ENCODE measurements around the gene FBXL15.

The FBXL15 gene

DNA sequence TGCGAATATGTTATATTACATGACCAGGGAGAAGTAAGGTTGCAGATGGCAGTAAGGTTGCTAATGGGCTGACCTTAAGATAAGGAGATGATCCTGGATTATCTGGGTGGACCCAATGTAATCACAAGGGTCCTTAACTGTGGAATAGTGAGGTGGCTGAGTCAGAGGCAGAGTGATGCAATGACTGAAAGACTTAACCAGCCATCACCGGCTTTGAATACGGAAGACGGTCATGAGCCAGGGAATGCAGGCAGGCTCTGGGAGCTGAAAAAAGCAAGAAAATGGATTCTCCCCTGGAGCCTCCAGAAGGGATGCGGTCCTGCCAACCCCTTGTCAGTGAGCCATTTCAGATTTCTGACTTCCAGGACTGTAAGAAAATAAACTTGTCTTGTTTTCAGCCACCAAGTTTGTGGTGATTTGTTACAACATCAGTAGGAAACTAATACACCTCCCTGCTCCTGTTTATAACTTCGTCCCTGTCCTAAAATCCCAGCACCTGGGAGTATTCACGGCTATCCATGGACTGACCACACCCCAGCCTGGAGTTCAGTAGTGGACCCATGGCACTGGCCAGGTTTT is 35.3 kb downstream of the FBXL15 start:
- no peak overlapping the region for H3K4me2 ChIP-seq
- TF ChIP-seq, protein P1, sequence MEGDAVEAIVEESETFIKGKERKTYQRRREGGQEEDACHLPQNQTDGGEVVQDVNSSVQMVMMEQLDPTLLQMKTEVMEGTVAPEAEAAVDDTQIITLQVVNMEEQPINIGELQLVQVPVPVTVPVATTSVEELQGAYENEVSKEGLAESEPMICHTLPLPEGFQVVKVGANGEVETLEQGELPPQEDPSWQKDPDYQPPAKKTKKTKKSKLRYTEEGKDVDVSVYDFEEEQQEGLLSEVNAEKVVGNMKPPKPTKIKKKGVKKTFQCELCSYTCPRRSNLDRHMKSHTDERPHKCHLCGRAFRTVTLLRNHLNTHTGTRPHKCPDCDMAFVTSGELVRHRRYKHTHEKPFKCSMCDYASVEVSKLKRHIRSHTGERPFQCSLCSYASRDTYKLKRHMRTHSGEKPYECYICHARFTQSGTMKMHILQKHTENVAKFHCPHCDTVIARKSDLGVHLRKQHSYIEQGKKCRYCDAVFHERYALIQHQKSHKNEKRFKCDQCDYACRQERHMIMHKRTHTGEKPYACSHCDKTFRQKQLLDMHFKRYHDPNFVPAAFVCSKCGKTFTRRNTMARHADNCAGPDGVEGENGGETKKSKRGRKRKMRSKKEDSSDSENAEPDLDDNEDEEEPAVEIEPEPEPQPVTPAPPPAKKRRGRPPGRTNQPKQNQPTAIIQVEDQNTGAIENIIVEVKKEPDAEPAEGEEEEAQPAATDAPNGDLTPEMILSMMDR (conservative IDR thresholded peaks at IDR 0.05; ENCODE audit: low read depth, low read length): no peak
- H3K4me3 ChIP-seq (IDR thresholded peaks at IDR 0.05; ENCODE audit: insufficient read depth, low read depth, low read length): no peak overlapping the region

DNA sequence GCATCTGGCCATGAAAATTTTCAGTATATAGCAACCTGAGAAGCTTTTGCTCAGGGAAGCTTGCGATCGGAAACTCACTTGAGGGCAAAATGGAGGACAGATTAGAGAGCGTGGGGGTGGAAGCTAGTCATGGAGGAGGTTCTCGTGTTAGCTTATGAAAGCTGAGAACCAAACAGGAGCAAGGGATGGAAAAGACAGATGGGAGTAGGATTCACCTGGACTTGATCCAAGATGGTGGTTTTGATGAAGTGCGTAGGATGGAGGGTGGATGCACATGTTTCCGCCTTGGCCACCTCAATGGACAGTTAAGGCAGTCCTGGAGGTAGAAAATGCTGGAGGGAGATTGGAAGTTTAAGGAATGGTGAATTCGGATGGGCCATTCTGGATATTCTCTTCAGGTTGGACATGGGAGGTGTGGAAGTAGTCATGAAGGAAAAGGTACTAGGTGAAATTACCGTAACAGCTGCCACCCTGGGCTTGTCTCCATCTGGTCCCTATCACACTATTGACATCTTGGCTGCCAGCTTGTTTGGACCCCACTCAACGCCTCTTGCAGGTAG is 37.0 kb downstream of the FBXL15 start:
- H3K79me2 ChIP-seq (ENCODE audit: insufficient read depth, low read depth): no peaks in the 10 kb centered on the region
- TF ChIP-seq, protein P1 (conservative IDR thresholded peaks at IDR 0.05; ENCODE audit: low read depth, low read length): no peak
- H3K27ac ChIP-seq: no peak overlapping the region
- H3K9ac ChIP-seq: no peak overlapping the region
- no peaks in the 10 kb centered on the region for H3K27me3 ChIP-seq (ENCODE audit: insufficient read depth, low read depth)
- H3K4me1 ChIP-seq (ENCODE audit: low read depth, poor library complexity, severe bottlenecking): peaks cover 35% of the 10 kb centered on the region
- no peaks in the 10 kb centered on the region for H4K20me1 ChIP-seq (ENCODE audit: insufficient read depth)
- H2AFZ ChIP-seq (ENCODE audit: low read depth): no peak overlapping the region
- no peak overlapping the region for H3K4me2 ChIP-seq
- H3K36me3 ChIP-seq (ENCODE audit: insufficient read depth): no peaks in the 10 kb centered on the region
- no peak overlapping the region for H3K4me3 ChIP-seq (IDR thresholded peaks at IDR 0.05; ENCODE audit: insufficient read depth, low read depth, low read length)

More for the DNA sequence above, 35.3 kb downstream of the FBXL15 start:
- Histone ChIP-seq H3K4me1 (ENCODE audit: low read depth, poor library complexity, severe bottlenecking) (peaks cover 39% of the 10 kb centered on the region), H3K79me2 (ENCODE audit: insufficient read depth, low read depth) (peaks cover 12% of the 10 kb centered on the region), H4K20me1 (ENCODE audit: insufficient read depth) (no peaks in the 10 kb centered on the region), H2AFZ (ENCODE audit: low read depth) (no peak overlapping the region), H3K36me3 (ENCODE audit: insufficient read depth) (no peaks in the 10 kb centered on the region), H3K9ac (no peak overlapping the region), H3K27ac (no peak overlapping the region), H3K27me3 (ENCODE audit: insufficient read depth, low read depth) (no peaks in the 10 kb centered on the region)

DNA sequence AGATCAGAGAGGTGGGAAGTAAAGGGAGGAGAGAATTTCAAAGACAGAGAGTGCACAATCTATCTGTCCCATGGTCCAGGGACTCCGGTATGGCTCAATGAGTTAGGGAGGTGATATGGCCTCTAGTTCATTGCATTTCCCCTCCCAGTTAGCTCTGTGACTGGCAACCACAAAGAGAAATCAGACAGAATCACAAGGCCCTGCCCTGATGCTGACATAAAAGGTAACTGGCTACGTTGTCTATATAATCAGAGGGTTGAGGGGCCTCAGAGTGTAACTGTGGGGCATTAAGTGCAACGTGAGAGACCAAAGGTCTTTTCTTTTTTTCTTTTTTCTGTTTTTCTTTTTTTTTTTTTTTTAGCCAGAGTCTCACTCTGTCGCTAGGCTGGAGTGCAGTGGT is 38.0 kb downstream of the FBXL15 start:
- H3K9ac ChIP-seq: no peak overlapping the region

DNA sequence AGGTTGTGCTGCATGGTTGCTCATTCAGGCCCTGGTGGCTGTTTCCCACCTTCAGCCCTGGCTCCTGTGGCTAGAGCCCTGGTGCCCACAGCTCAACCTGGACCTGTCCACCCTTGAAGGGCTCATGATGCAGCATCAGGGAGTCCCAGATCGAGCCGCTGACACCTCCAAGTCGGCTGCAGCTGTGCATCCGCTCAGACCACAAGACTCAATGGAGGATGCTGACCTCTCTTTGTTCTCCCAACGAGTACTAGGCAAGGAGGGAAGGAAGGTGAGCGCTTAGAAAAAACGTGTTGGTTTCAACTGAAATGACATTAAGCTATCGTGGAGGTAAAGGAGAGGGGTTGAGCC is 40.2 kb downstream of the FBXL15 start:
- Histone ChIP-seq H3K36me3 (ENCODE audit: insufficient read depth) (no peaks in the 10 kb centered on the region), H3K27ac (peak overlapping the region; percentile 37; the same call in 1 of the 2 replicates), H3K79me2 (ENCODE audit: insufficient read depth, low read depth) (no peaks in the 10 kb centered on the region), H2AFZ (ENCODE audit: low read depth) (peak overlapping the region; percentile 98), H3K9ac (peak overlapping the region; percentile 47; the same call in 1 of the 2 replicates), H3K27me3 (ENCODE audit: insufficient read depth, low read depth) (no peaks in the 10 kb centered on the region), H3K4me1 (ENCODE audit: low read depth, poor library complexity, severe bottlenecking) (peaks cover 22% of the 10 kb centered on the region), H3K4me2 (peak overlapping the region; percentile 84), H3K4me3 (IDR thresholded peaks at IDR 0.05; ENCODE audit: insufficient read depth, low read depth, low read length) (no peak overlapping the region), H4K20me1 (ENCODE audit: insufficient read depth) (no peaks in the 10 kb centered on the region)
- TF ChIP-seq, protein P1 (conservative IDR thresholded peaks at IDR 0.05; ENCODE audit: low read depth, low read length): no peak

More for the DNA sequence above, 38.0 kb downstream of the FBXL15 start:
- H3K79me2 ChIP-seq (ENCODE audit: insufficient read depth, low read depth): no peaks in the 10 kb centered on the region
- H3K4me2 ChIP-seq: no peak overlapping the region
- TF ChIP-seq, protein P1 (conservative IDR thresholded peaks at IDR 0.05; ENCODE audit: low read depth, low read length): no peak
- no peaks in the 10 kb centered on the region for H4K20me1 ChIP-seq (ENCODE audit: insufficient read depth)
- no peaks in the 10 kb centered on the region for H3K36me3 ChIP-seq (ENCODE audit: insufficient read depth)
- no peaks in the 10 kb centered on the region for H3K27me3 ChIP-seq (ENCODE audit: insufficient read depth, low read depth)
- H3K4me1 ChIP-seq (ENCODE audit: low read depth, poor library complexity, severe bottlenecking): peaks cover 28% of the 10 kb centered on the region
- H2AFZ ChIP-seq (ENCODE audit: low read depth): no peak overlapping the region
- H3K4me3 ChIP-seq (IDR thresholded peaks at IDR 0.05; ENCODE audit: insufficient read depth, low read depth, low read length): no peak overlapping the region
- H3K27ac ChIP-seq: no peak overlapping the region

Measured in KMS-11 (cell line).